Fibroblast of villous mesenchyme (primary cell): ENCODE results near the gene CPN2. TPM values are rescaled to one million over a fixed set of nuclear protein-coding genes. Genes with fewer than 3 reads are reported as not detected.

Experiments
- DNase-seq: peaks from one replicate; pipeline ENCODE4 v3.0.0-alpha.2; 2010; ENCODE audit warnings: low read depth
- H3K4me3 ChIP-seq: 2 replicates; pipeline ENCODE4 v1.5.1; 2011; ENCODE audit warnings: low read depth, mild to moderate bottlenecking, low read length
- CTCF ChIP-seq: IDR thresholded peaks from 2 replicates; pipeline ENCODE4 v1.5.1; 2012; ENCODE audit warnings: low read depth, mild to moderate bottlenecking, low read length; ENCODE audit not compliant: insufficient read depth
- total RNA-seq: library from RNA; depleted of rRNA; stranded (reverse); fragments of >200 nt; gene quantifications from 2 replicates; pipeline ENCODE4 v1.2.3, GENCODE V29; 2012

CPN2 gene
- total RNA-seq, 1 donor: not detected

GRCh38 chr3:194369522-194370279, 18.6 kb upstream of the CPN2 start, which contains the start of gene LRRC15:
Gene LRRC15, minus strand, starts transcription at chr3:194369743. Its CDS starts 8,700 bp downstream, at chr3:194361043.
- TF ChIP-seq CTCF: no peak
- H3K4me3 ChIP-seq: no peak within 1 kb of the TSS
- DNase-seq: peak; percentile 46

GRCh38 chr3:194368918-194369317, 17.8 kb upstream of the CPN2 start:
- DNase-seq: no peak
- no peak for TF ChIP-seq CTCF
- H3K4me3 ChIP-seq: no peak overlapping the region

- DNase-seq: peak; percentile 26
- TF ChIP-seq CTCF: no peak
- no peak overlapping the region for H3K4me3 ChIP-seq
Measured at GRCh38 chr3:194367992-194368841, 17.1 kb upstream of the CPN2 start.

- no peak for TF ChIP-seq CTCF
- DNase-seq: no peak
Measured at GRCh38 chr3:194365978-194366490, 14.9 kb upstream of the CPN2 start.

GRCh38 chr3:194365526-194365925, 14.4 kb upstream of the CPN2 start:
- no peak for TF ChIP-seq CTCF
- no peak for DNase-seq
- no peak overlapping the region for H3K4me3 ChIP-seq

More at GRCh38 chr3:194365978-194366490, 14.9 kb upstream of the CPN2 start:
- H3K4me3 ChIP-seq: no peak overlapping the region

- peak; percentile 40 for DNase-seq
- TF ChIP-seq CTCF: no peak
- H3K4me3 ChIP-seq: no peak overlapping the region
Measured at GRCh38 chr3:194364652-194365434, 13.7 kb upstream of the CPN2 start.
